ENCODE results near the gene ADAT3.

GRCh38 chr19:1872807-1873523 lies 32.2 kb upstream of the ADAT3 start:
- TF ChIP-seq YY1 (IDR thresholded peaks at IDR 0.05; ENCODE audit: insufficient read depth, insufficient read length) (no peak), SUZ12 (IDR thresholded peaks at IDR 0.05; ENCODE audit: extremely low read depth, insufficient read depth, insufficient read length) (no peak), ZNF274 (IDR thresholded peaks at IDR 0.05; ENCODE audit: low read depth, low read length) (no peak)
